Measurements from ENCODE around the gene TFF3.

GRCh38 chr21:42309753-42310213, 5.4 kb downstream of the TFF3 start:
- TF ChIP-seq CTCF (IDR thresholded peaks at IDR 0.05) (peak; percentile 45 to 75 (median 54)), EP300 (IDR thresholded peaks at IDR 0.05) (no peak), POLR2A (IDR thresholded peaks at IDR 0.05; ENCODE audit: low read depth) (no peak), POLR2AphosphoS5 (IDR thresholded peaks at IDR 0.05) (no peak)
